GM21529 (cell line): ENCODE measurements around the gene PAOX.

Experiments
- ATAC-seq: cut with Tn5 transposase; IDR thresholded peaks from one replicate; pipeline ENCODE4 v1.9.1; 2021; ENCODE audit not compliant: unreplicated experiment

The PAOX gene

GRCh38 chr10:133349577-133350011 is 29.5 kb upstream of the PAOX start:
- no peak for ATAC-seq

GRCh38 chr10:133350283-133350949 is 28.6 kb upstream of the PAOX start:
- ATAC-seq: no peak

DNA sequence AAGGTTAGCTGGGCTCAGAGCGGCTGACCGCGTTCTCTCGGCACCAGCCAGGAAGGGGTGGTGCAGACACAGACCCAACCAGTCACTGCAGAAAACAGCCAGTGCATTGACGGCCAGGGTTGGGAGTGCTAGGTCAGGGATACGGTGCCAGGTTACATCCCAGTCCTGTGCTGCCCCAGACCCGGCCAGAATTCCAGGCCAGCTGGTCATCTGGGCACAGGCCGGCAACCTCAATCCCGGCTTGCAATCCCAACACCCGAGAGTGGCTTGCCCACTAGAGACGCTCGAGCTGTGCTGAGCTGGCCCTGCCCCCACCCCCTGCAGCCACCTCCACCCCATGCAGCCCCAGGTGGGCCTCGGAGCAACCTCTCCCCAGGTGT is 28.1 kb upstream of the PAOX start:
- ATAC-seq: no peak

GRCh38 chr10:133351408-133352318 is 27.4 kb upstream of the PAOX start:
- ATAC-seq: no peak

DNA sequence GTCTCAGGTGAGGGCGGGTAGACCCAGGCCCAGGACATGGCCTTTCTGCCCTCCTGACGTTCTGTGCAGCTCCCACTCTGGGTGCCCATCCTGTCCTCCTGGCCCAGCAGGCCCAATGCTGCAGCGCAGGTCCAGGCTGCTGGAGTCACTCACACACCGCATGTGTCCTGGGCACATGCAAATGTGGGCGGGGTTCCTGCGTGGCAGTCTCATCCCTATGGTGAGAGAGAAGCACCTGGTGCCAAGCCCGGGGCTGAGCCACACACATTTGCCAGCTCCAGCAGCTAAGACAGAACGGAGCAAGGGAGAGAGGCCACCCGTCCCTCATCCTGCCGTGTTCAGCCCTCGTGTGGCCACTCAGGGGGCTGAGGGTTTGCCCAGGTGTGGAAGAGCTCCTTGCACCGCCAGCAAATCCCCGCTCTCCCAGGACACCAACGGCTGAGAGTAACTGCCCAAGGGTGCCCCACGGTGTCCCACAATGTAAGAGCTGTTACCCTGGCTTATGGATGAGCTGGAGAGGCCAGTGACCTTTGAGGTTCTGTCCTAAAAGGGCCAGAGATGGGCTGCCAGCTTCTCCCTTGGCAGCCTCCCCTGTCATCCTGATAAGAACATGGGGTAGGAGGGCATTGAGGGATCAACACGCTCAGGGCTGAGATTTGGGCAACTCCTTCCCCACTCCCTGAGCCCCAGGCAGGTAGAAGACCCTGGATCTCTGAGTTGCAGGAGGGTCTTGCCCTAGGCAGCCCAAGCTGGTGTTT is 25.7 kb upstream of the PAOX start:
- ATAC-seq: no peak

GRCh38 chr10:133353988-133354605 is 25.0 kb upstream of the PAOX start:
- no peak for ATAC-seq

- no peak for ATAC-seq
Measured at GRCh38 chr10:133354672-133355240, 24.3 kb upstream of the PAOX start.

- ATAC-seq: no peak
Measured at GRCh38 chr10:133355266-133355665, 23.8 kb upstream of the PAOX start.

DNA sequence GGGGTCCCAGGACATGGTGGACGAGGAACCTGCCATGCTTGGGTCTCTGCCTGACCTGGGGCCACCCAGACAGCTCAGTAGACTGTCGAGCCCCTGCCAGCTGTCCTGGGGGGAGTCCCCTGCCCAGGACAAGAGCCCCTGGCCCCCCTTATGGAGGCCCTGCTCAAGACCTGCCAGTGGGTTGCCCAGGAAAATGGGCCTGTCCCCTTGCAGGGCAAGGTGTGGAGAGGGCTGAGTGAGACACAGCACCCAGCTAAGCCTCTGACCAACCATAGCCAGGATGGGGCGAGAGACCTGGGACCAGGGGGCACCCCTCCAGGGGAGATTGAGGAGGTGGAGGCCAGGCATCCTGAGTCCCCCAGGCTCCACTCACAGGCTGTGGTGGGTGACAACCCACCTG is 23.1 kb upstream of the PAOX start:
- ATAC-seq: no peak

DNA sequence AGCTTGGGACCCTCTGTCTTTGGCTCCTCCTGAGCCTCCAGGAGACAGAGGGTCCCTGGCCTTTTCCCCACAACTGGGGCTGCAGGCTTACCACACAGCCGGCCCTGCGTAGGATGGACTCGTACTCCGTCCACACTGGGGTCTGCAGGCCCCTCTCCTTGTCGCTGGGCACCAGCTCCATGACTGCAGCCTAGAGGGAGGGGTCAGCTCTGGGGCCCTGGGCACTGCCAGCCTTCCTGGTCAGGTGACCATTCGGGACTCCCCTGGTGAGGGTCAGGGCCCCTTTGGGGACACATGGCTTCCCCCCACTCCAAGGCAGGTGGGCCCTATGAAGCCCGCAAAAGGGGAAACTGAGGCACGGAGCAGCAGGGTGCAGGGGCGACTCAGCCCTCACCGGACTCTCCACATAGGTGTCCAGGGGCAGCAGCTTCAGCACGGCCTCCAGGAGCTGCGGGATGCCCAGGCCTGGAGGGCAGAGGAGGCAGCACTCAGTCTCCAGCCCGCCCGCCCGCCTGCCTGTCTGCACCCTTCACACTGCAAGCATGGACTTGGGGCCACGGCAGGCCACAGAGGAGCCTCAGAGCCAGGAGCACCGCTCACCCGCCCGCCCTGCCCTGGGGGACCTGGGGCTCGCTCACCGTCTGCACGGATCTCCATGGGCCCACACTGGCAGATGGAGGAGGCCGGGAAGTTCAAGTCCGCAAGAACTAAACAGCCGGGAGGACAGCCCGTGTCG is 22.3 kb upstream of the PAOX start:
- no peak for ATAC-seq

DNA sequence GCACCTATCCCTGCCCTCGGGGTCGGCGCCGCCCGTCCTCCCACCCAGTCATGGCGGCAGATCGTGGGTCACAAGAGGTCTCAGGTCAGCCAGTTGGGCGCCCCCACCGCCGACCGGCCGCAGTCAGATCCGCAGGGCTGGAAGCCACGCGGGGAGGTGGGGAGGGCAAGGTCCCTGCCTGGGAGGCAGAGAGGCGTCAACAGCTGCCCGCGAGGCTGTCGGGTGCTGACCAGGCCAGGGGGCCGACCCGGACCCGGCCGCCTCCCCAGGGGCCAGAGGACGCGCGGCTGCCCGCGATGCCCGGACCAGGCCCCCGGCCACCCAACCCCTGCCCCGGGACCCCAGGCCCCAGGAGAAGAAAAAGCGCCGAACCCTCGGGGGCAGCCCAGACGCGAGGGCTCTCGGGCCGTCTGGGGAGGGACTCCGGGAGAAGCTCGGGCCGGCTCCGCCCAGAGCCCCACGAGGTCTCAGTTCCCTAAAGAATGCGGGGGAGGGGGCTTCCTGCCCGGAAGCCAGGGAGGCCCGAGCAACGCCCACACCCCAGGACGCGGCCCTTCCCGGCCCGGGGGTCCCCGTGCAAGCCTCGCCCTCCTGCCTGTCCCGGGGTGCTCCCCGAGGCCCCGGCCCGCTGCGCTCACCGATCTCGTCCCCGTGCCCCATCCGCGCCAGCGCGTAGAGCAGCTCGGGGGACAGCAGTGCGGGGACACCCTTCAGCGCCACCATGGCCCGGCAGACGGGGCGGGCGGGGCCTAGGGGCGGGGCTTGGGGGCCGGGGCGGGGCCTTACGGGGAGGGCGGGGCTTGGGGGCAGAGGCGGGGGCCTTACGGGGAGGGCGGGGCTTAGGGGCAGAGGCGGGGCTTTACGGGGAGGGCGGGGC is 21.5 kb upstream of the PAOX start, which contains the start of gene FUOM:
FUOM (minus strand) TSS at position 735 of the 877 bp plus-strand sequence; CDS start at position 723, 12 bp downstream.
- peak; percentile 83 for ATAC-seq

- no peak for ATAC-seq
Measured at GRCh38 chr10:133358162-133358924, 20.7 kb upstream of the PAOX start.

- ATAC-seq: no peak
Measured at GRCh38 chr10:133358925-133359310, 20.1 kb upstream of the PAOX start.

DNA sequence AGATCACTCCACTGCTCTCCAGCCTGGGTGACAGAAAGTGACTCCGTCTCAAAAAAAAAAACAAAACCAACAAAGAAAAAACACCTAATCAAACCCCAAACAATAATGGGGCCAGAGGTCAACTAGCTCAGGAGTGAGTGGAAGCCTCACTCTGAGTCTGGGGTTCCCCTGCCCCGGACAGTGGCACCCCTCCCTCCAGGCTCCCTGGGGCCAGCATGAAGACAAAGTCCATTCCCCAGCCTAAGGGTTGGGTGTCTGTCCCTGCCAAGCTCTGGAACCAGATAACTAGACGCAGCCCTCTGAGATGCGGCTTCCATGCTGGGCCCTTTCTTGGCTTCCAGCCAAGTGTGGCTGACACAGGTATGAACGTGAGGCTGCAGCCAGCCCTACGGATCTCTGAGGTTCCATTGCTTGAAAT is 19.5 kb upstream of the PAOX start:
- ATAC-seq: no peak

DNA sequence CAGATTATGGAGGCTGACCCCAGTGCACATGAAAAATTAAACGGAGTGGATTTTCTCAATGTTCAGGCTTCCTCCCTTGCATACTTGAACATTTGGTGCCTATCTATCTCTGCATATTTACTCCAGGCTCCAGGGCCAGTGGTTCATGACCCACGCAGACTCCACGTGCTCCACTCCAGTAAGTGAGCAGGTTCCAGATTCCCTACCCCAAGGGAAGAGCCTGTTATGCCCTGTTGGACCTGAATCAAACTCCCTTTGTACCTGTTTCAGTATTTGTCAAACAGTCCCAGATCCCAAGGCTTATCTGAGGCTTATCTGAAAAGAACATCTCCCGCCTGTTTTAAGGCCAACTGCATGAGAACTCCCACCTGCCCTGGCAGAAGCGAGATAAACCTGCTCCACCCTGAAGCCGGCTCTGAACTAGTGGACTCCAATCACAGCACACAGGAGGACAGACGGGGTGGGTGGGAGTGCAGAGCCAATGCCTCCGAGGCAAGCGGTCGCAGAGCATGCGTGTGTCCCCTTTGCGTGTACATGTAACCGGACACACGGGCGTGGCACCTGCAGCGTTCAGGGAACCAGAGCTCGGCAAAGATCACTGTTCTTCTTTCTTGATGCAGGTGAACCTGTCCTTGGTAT is 19.0 kb upstream of the PAOX start:
- ATAC-seq: no peak

DNA sequence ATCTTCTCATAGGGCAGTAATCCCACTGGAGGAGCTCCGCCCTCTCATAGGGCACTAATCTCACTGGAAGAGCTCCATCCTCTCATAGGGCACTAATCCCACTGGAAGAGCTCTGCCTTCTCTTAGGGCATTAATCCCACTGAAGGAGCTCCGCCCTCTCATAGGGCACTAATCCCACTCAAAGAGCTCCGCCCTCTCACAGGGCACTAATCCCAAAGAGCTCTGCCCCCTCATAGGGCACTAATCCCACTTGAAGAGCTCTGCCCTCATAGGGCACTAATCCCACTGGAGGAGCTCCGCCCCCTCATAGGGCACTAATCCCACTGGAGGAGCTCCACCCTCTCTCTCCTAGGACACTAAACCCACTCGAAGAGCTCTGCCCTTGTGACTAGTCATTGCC is 17.8 kb upstream of the PAOX start:
- no peak for ATAC-seq

DNA sequence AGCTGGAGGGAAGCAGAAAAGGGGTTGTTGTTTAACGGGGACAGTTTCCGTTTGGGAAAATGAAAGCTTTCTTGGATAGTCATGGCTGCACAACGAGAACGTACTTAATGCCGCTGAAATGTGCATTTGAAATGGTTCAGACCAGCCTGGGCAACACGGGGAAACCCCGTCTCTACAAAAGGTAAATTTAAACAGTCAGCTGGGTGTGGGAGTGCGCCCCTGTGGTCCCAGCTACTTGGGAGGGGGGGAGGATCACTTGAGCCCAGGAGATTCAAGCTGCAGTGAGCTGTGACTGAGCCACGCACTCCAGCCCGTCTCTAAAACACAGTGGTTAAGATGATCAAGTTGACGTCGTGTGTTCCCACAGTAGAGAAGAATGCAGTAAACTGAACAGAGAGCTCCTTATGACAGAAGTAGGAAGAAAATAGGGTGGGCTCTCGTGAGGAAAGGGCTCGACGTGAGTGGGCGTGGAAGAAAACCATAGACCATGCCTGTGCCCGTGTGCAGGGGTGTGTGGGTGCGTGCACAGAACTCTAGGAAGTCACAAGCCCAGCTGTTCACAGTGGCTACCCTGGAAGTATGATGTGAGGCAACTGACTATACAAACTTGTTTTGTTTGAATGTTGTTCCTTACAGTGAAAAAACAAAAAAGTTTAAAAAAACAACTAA is 17.2 kb upstream of the PAOX start:
- ATAC-seq: no peak
